A673 (cell line): ENCODE results near the gene NTN1. TPM values are rescaled to one million over a fixed set of nuclear protein-coding genes. Genes with fewer than 3 reads are reported as not detected.

Source experiments
- BruUV-seq: library from RNA; stranded (reverse); fragments of 400-500 nt; replicated peaks from 2 replicates; lab custom pipeline; 2021; lab: Mats Ljungman, UMichigan
- CTCF ChIA-PET: fragments of 300-600 bp; sonication (Branson Sonifier 250); formaldehyde crosslinking; loops from one replicate; lab custom pipeline; 2022; ENCODE audit warnings: antibody characterized with exemption; lab: Charles Lee
- POLR2A ChIA-PET: fragments of 300-600 bp; sonication (Branson Sonifier 250); formaldehyde crosslinking; loops from one replicate; lab custom pipeline; 2022; ENCODE audit warnings: antibody characterized with exemption; ENCODE audit not compliant: low non-redundant PET; lab: Charles Lee
- DNase-seq: peaks from one replicate; pipeline ENCODE4 v3.0.0-alpha.2; 2015; ENCODE audit warnings: low spot score
- H3K27ac ChIP-seq: fragments of 200-600 bp; sonication (generic); 2 replicates; pipeline ENCODE4 v1.5.1; 2016; ENCODE audit warnings: mixed run types, low read depth, mild to moderate bottlenecking, mixed read lengths, antibody characterized with exemption, low read length; ENCODE audit not compliant: poor library complexity, severe bottlenecking
- H3K27me3 ChIP-seq: fragments of 200-600 bp; sonication (generic); replicated peaks from 2 replicates; pipeline ENCODE4 v1.6.1; 2017; ENCODE audit warnings: mixed run types, low read depth, mild to moderate bottlenecking, mixed read lengths, antibody characterized with exemption, low read length; ENCODE audit not compliant: insufficient read depth, poor library complexity
- H3K36me3 ChIP-seq: fragments of 200-600 bp; sonication (generic); 2 replicates; pipeline ENCODE4 v1.6.1; 2016; ENCODE audit warnings: mixed run types, mild to moderate bottlenecking, mixed read lengths, antibody characterized with exemption, low read length; ENCODE audit not compliant: insufficient read depth, poor library complexity, severe bottlenecking
- H3K4me1 ChIP-seq: fragments of 200-600 bp; sonication (generic); 2 replicates; pipeline ENCODE4 v1.6.1; 2017; ENCODE audit warnings: mixed run types, mild to moderate bottlenecking, mixed read lengths, antibody characterized with exemption, low read length; ENCODE audit not compliant: insufficient read depth, poor library complexity, severe bottlenecking
- H3K4me3 ChIP-seq: fragments of 200-600 bp; sonication (generic); 2 replicates; pipeline ENCODE4 v1.5.1; 2016; ENCODE audit warnings: low read depth, mixed run types, mild to moderate bottlenecking, mixed read lengths, low read length; ENCODE audit not compliant: poor library complexity, severe bottlenecking
- H3K9me3 ChIP-seq: fragments of 200-600 bp; sonication (generic); 2 replicates; pipeline ENCODE4 v1.6.1; 2016; ENCODE audit warnings: mixed run types, low read depth, mild to moderate bottlenecking, mixed read lengths, antibody characterized with exemption, low read length; ENCODE audit not compliant: poor library complexity, severe bottlenecking
- CTCF ChIP-seq: fragments of 300-800, 200-600 bp; sonication (generic); conservative IDR thresholded peaks from 2 replicates; pipeline ENCODE4 v1.5.1; 2017; ENCODE audit warnings: low read depth, mild to moderate bottlenecking, antibody characterized with exemption, low read length, moderate library complexity, mixed read lengths
- EZH2 ChIP-seq: fragments of 200-600 bp; sonication (generic); IDR thresholded peaks from 2 replicates; pipeline ENCODE4 v1.6.1; 2017; ENCODE audit warnings: borderline replicate concordance, low read depth, mild to moderate bottlenecking, mixed read lengths, antibody characterized with exemption, low read length; ENCODE audit not compliant: poor library complexity, severe bottlenecking
- intact Hi-C: fragments of 100-400 bp; cut with micrococcal nuclease; formaldehyde crosslinking; loops from one replicate; pipeline ENCODE4 v1.10.0; 2022; ENCODE audit not compliant: unreplicated experiment
- total RNA-seq: library from RNA; stranded (reverse); gene quantifications from 2 replicates; pipeline ENCODE4 v1.2.3, GENCODE V29; 2021

The NTN1 gene
- total RNA-seq, 1 experiment from 2014 or later, result 4.3 TPM

- H3K4me1 ChIP-seq, result peaks cover 3% of the 10 kb centered on the region
- H3K27ac ChIP-seq, result no peak overlapping the region
- H3K9me3 ChIP-seq, result no peaks in the 10 kb centered on the region
- no peak for DNase-seq
- peaks cover 42% of the 10 kb centered on the region for H3K27me3 ChIP-seq
- POLR2A ChIA-PET, result no interaction called here
- BruUV-seq, result no TSS peak
- TF ChIP-seq CTCF, result no peak
- TF ChIP-seq EZH2, result no peak
- no peaks in the 10 kb centered on the region for H3K36me3 ChIP-seq
- no peak overlapping the region for H3K4me3 ChIP-seq
- intact Hi-C loops, result no loop called here
- CTCF ChIA-PET, result no interaction called here
These were observed 2.6 kb upstream of the NTN1 start for GRCh38 chr17:9018726-9019125.

GRCh38 chr17:9020096-9020823 lies 1.1 kb upstream of the NTN1 start:
- ChIA-PET CTCF (no interaction called here), POLR2A (no interaction called here)
- Histone ChIP-seq H3K4me1 (peaks cover 3% of the 10 kb centered on the region), H3K27me3 (peaks cover 57% of the 10 kb centered on the region), H3K27ac (no peak overlapping the region), H3K4me3 (peak overlapping the region; percentile 53), H3K36me3 (no peaks in the 10 kb centered on the region), H3K9me3 (no peaks in the 10 kb centered on the region)
- no peak for DNase-seq
- no TSS peak for BruUV-seq
- intact Hi-C loops, result no loop called here
- TF ChIP-seq CTCF, result no peak
- TF ChIP-seq EZH2, result no peak

- no peak for TF ChIP-seq EZH2
- no peak for TF ChIP-seq CTCF
- Histone ChIP-seq H3K9me3 (no peaks in the 10 kb centered on the region), H3K27me3 (peaks cover 62% of the 10 kb centered on the region), H3K4me3 (peak overlapping the region; percentile 53), H3K36me3 (no peaks in the 10 kb centered on the region), H3K4me1 (peaks cover 3% of the 10 kb centered on the region), H3K27ac (no peak overlapping the region)
- DNase-seq, result no peak
- ChIA-PET CTCF (no interaction called here), POLR2A (no interaction called here)
- intact Hi-C loops, result no loop called here
- BruUV-seq, result no TSS peak
These were observed 519 bp upstream of the NTN1 start for GRCh38 chr17:9020824-9021157.
